NCI-H510A (cell line): ENCODE data around the gene PEX7.
"Not testable (repeated sequence)": the region's sequence is repeated elsewhere in the genome, so short reads cannot be mapped to it uniquely, and the experiment has no call there.

Experiments
- DNase-seq: peaks from one replicate; lab custom pipeline; 2025; lab: John Stamatoyannopoulos, UW

PEX7 gene

GRCh38 chr6:136840276-136841001, 18.0 kb downstream of the PEX7 start:
- DNase-seq, result no peak

GRCh38 chr6:136843210-136843609, 20.8 kb downstream of the PEX7 start:
- DNase-seq, result no peak

GRCh38 chr6:136846046-136846445, 23.7 kb downstream of the PEX7 start:
- no peak for DNase-seq

DNA sequence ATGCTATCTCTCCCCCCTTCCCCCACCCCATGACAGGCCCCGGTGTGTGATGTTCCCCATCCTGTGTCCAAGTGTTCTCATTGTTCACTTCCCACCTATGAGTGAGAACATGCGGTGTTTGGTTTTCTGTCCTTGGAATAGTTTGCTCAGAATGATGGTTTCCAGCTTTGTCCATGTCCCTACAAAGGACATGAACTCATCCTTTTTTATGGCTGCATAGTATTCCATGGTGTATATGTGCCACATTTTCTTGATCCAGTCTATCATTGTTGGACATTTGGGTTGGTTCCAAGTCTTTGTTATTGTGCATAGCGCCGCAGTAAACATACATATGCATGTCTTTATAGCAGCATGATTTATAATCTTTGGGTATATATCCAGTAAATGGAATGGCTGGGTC, 24.1 kb downstream of the PEX7 start:
- not testable (repeated sequence) for DNase-seq

- DNase-seq, result not testable (repeated sequence)
Measured at GRCh38 chr6:136849979-136850563, 27.7 kb downstream of the PEX7 start.

- DNase-seq, result no peak
Measured at GRCh38 chr6:136859430-136859829, 37.0 kb downstream of the PEX7 start.

GRCh38 chr6:136860043-136860442, 37.7 kb downstream of the PEX7 start:
- DNase-seq, result no peak

DNA sequence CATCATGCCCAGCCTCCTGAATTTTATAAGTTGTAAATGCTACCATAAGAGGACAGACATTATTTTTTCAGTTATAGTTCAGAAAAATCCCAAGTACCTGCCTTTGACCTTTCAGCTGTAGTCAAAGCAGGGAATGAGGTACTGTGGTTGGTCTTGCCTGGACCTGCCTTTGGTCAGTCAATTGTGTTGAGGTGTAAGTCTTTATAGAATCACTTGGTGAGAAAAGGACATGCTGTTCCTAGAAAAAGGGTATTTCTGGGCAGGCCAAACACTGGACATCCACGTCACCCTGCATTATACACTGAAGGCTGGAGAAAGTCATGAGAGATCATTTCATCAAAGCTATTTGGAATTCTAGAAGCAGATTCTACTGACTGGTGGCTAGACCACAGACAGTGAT, 40.3 kb downstream of the PEX7 start:
- DNase-seq, result no peak

GRCh38 chr6:136863752-136864151, 41.4 kb downstream of the PEX7 start:
- no peak for DNase-seq

DNA sequence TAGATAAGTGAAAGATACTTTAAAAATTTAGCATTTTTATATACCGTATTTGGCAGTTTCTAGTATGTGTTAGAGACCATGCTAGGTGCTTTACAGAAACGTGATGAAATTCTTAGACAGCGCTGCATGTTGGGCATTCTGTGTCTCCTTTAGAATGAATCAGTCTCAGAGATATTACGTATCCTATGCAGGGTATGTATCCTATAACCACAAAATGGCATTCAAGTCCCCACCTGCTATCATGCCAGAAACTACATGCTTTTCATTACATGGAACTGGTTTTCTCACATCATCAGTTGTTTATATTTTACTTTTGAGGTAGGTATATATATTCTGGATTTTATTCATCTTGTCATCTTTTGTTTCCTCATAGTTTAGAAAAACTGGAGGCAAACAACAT, 42.3 kb downstream of the PEX7 start:
- no peak for DNase-seq

GRCh38 chr6:136866872-136867416, 44.6 kb downstream of the PEX7 start:
- no peak for DNase-seq

GRCh38 chr6:136869451-136869850, 47.1 kb downstream of the PEX7 start:
- no peak for DNase-seq

DNA sequence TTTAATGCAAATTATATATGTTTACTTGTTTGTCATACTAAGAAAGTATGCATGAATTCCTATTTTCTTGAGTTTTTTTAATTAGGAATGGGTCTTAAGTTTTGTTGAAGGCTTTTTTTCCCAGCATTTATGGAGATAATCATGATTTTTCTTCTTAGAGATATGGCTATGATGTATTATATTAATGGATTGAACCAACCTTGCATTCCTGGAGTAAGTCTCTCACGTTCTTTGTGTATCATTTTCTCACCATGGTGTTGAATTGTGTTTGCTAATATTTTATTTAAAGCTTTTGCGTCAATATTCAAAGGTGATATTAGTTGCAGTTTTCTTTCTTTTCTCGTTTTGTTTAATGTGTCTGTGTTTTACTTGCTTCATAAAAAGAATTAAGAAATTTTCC, 51.4 kb downstream of the PEX7 start:
- DNase-seq, result no peak

DNA sequence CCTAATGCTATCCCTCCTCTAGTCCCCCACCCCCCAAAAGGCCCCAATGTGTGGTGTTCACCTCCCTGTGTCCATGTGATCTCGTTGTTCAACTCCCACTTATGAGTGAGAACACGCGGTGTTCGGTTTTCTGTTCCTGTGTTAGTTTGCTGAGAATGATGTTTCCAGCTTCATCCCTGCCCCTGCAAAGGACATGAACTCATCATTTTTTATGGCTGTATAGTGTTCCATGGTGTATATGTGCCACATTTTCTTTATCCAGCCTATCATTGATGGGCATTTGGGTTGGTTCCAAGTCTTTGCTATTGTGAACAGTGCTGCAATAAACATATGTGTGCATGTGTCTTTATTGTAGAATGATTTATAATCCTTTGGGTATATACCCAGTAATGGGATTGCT, 54.1 kb downstream of the PEX7 start:
- DNase-seq, result not testable (repeated sequence)

GRCh38 chr6:136880748-136881460, 58.5 kb downstream of the PEX7 start:
- no peak for DNase-seq

DNA sequence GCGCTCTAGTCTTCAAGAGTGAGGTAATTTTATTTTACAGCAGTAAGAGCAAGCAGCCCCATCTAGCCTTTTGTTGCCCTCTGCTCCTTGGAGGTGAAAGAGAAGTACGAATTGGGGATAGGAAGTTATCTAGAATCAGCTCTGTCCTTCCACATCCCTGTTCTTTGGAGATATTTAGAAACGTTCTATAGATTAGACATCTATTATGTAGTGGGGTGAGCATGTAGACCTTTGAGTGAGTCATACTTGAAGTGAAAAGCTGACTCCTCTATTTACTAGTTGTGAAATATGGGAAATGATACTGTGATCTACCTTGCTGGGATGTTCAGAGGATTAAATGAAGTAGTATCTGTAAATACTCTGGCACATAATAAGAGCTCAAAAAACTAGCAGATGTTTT, 63.7 kb downstream of the PEX7 start:
- no peak for DNase-seq

DNA sequence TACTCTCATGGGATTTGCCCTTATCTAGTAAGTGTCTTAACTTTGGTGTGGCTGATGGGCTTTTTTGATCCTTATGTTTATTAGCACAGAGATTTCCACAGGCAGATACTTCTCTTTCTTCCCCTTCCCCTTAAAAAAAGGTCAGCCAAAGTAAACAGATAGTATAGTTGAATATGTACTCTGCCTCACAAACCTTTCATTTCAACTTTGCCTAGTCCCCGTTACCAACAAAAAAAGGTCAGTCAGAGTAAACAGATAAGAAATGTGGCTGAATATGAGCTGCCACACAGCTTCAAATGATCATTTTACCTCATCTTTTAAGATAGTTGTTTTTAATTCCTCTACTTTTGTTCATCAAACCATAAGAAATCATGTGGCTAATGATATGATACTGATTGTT, 65.6 kb downstream of the PEX7 start:
- no peak for DNase-seq

DNA sequence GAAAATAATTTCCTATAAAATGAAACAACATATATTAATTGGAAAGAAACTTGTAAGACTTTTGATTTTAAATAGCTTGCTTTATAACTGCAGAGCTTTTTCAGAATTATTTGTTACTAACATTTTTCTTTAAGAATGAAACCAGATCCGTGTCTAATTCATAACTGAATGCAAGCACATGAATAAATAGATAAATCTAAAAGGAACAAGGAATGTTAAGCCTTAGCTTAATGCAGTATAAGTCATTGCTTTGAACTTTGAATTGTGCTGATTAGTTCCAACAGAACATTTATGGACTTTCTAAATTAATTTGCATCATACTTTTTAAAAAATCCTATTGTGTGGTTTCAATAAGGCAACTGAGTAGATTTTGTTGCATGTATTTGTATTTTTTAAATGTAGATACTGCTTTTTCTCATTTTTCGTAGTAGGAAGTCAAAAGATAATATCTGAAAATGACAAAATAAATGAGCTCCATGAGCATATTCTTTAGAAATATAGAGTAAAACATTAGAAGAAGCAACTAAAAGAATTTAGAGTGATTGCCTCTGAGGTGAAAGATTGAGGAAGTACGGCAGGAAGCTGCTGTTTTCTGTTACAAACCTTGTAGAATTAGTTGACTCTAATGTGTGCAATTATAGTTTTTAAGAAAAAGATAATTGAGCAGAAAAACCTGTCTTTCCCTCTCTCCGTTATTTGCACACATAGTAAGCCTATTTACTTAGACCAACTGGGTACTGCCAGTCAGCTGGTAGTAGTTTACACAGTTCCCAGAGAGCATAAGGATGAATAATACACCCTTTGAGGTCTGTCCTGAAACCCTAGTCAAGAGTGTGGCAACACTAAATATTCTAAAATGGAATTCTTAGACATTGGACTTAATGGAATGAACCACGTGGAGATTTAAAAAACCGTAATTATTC, 67.1 kb downstream of the PEX7 start:
- DNase-seq, result no peak

GRCh38 chr6:136890194-136890839, 67.9 kb downstream of the PEX7 start:
- no peak for DNase-seq

GRCh38 chr6:136890986-136891385, 68.6 kb downstream of the PEX7 start:
- no peak for DNase-seq

GRCh38 chr6:136893187-136893586, 70.8 kb downstream of the PEX7 start:
- DNase-seq, result no peak
